Activated CD4-positive, alpha-beta T cell treated with anti-CD3 and anti-CD28 coated beads, Interleukin-10, Interleukin-2, amounts not matched to agents 100 ng/mL and 50 ng/mL, durations not matched to agents 16 hours and 8 hours (primary cell): ENCODE measurements around the gene DSCAML1.

Source experiments
- DNase-seq: peaks from one replicate; pipeline ENCODE4 v3.0.0-alpha.2; 2020

Gene DSCAML1

GRCh38 chr11:117538263-117539135, 258.5 kb downstream of the DSCAML1 start:
- no peak for DNase-seq

DNA sequence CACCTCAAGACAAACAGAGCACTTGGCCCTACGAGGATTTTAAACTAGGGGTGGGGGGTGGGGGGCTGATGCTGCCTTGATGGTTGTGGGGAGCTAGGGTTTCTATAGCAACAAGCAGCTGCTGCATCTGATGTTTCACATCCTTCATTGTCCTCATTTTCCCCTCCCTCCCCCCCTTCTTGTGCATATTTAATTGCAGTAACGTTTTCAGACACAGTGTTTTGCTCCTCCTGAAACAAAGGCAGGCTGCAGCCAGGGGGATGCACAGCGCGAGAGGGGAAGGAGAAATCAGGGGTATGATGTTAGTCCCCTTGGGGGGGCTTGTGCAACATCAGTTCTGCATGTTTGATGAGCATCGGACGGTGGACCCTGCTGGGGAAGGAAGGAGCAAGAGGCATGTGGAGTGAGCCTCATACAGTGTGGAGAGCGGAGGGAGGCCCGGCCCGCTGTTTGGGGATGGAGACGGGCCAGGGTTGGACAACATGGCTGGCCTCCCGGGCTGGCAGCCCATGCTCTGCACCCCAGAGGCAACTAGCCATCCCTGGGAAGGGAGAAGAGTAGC, 261.1 kb downstream of the DSCAML1 start:
- DNase-seq, result no peak

GRCh38 chr11:117535201-117535849, 261.7 kb downstream of the DSCAML1 start:
- DNase-seq, result no peak

GRCh38 chr11:117532568-117532967, 264.4 kb downstream of the DSCAML1 start:
- no peak for DNase-seq

DNA sequence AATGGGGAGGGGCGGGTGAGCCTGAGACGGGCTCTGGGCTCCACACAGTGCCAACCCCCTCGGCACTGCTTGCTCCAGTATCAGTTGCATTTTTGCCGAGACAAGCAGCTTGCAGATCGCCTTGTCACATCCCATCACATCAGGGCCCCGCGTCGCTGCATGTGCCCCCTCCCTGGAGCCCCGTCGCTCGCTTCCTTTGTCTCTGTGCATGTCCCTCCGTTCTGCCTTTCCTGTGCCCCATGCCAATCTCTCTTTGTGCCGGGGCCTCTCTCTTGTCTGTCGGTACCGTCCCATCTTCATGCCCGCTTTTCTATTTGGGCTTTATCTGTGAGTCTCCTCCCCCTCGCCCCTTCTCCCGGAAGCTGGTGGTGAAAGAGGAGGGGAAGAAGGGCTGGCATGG, 267.2 kb downstream of the DSCAML1 start:
- no peak for DNase-seq

DNA sequence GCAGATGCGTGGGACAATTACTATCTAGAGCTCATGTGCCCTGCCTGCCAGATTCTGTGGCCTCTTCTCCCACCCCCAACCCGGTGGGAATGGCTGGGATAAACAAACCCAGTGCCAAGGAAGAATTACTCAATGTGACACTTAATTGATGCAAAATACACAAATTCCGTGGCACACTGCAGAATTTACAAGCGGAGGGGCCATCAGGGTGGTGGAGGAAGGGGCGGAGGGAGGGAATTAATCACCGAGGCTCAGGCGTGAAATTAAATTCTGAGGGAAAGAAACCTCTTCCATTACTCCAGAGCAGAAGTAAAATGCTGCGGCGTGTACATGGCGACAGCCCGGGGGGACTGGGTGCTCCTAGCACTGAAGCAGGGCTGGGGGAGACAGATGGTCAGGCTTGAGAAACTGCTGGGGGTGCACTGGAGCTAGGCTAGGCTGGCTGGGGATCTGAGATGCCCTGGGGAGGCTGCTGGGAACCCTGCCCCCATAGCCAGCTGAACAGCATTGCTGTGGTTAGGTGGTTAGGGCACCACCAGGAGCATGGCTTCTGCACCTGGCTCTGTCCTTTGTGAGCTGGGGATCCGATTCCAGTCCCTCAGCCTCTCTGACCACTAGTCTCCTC, 268.8 kb downstream of the DSCAML1 start:
- no peak for DNase-seq

DNA sequence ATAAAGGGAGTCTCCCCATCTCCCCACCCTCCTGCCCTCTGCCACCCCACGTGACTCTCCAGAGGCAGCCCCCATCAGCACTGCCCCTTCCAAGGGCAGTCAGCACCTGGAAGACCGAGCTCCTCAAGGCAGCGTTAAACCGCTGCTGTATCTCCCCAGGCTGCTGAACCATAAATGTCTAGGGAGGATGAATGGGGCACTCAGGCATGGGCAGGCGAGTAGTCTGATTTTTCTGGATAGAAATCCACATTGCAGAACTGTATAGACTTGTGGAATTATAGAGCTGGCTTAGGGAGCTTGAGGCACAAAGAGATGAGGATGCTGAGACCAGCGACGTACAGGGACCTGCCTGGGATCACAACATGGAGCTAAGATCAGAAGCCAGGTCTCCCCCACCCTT, 269.7 kb downstream of the DSCAML1 start:
- no peak for DNase-seq

DNA sequence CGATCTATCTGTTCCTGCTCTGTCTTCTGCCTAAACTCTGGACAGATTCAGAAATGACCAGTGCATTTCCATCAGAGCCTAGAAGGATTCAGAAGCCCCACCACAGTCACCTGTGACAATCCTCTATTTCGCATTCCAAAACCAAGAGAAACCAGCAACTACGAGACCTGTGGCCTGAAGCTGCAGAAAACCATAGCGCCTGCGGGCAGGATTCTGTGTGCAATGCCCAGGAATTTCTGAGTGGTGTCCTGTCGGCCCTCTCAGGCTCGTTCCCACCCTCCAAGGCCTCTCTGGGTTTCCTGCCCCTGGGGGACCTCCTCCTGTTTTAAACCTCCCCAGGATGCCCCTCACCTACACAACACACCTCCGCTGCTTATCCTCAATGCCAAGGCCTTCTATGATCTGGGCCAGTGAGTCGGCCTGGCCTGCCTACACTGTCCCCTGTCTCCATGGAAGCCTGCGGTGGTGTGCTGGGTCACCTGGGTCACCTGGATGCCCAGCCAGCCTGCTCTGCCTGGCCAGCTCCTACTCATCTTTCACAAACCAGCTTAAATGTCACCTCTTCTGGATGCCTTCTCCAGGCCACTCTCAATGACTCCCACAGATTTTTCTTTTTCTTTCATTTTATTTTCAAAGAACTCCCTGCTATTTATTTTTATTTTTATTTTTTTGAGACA, 271.0 kb downstream of the DSCAML1 start:
- DNase-seq, result no peak

GRCh38 chr11:117524468-117525183, 272.4 kb downstream of the DSCAML1 start:
- DNase-seq, result no peak

DNA sequence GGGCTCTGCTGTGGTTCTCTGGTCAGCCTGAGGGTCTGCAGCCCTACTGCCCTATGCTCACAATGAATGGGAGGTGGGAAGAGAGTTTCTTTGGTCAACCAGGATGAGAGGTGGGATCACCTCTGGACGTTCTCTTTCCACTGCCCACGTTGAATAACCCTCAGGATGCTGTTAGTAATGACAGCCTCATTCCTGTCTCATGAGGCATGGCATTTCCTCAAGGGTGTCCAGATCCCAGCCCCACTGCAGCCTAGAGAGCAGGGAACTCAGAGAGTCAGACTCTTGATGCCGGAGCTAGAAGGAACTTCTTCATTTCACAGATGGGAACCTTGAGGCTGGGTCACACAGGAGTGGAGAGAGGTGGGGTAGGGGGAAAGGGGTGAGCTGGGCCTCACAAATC, 273.3 kb downstream of the DSCAML1 start:
- no peak for DNase-seq

DNA sequence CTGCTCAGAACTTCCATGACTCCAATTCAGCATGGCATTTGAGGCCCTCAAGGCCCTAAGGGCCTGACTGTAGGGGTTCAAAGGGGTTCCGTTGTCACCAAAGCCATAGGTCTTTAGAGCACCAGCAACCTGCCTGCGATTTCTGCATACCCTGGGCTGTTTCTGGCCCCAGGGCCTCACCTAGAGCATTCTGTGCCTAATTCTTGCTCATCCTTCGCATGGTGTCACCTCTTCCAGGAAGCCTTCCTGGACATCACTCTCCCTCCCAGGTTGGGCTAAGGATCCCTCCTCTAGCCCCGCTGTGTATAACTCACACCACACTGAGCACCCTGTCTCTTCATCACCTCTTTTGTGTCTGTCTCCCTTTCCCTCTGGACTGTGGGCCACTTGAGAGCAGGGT, 275.0 kb downstream of the DSCAML1 start:
- DNase-seq, result no peak

DNA sequence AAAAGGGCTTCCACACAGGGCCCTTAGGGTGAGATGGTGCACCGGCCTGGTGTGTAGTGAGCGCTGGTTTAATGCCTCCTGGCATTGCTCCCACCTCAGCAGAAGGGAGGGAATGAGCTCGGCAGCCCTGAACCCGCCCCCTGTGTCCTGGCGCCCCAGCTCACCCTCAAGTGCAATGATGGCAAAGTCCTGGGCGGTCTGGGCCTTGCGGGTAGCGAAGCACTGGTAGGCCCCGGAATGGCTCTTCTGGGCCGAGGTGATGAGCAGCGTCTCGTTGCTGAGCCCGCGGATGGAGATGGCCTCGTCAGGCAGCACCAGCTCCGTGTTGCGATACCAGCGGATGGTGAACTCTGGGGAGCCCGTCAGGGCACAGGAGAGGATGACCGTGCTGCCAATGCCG, 276.1 kb downstream of the DSCAML1 start:
- no peak for DNase-seq

- no peak for DNase-seq
Measured at GRCh38 chr11:117520201-117520600, 276.8 kb downstream of the DSCAML1 start.

DNA sequence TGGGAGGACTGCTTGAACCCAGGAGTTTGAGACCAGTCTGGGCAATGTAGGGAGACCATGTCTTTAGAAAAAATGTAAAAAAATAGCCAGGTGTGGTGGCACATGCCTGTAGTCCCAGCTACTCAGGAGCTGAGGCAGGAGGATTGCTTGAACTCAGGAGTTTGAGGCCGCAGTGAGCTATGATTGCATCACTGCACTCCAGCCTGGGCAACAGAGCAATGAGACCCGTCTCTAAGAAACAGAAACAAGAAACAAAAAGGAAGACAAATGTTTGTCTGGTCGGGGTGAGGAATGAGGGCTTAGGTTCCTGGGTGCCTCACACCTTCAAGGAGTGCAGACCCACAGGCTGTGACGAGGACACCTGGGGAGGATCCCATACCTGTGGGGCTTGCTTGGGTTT, 277.4 kb downstream of the DSCAML1 start:
- no peak for DNase-seq

DNA sequence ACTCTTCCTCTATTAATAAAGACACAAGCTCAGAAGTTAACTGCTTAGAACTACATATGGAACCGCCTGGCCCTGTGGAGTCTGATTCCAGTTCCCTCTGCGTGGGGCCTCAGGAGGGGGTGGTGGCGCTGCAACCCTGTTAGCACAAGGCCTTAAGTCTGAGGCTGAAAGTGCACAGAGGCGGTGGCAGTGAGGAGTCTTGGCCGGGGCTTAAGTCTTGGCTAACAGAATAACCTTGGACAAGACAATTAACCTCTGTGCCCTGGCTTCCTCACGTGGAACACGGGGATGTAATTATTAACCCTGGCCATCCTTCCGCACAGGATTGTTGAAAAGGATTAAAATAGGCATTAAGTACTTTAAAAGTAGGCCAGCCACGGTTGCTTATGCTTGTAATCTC, 277.8 kb downstream of the DSCAML1 start:
- no peak for DNase-seq

GRCh38 chr11:117518455-117518854, 278.6 kb downstream of the DSCAML1 start:
- no peak for DNase-seq

- DNase-seq, result no peak
Measured at GRCh38 chr11:117517097-117517496, 279.9 kb downstream of the DSCAML1 start.

- DNase-seq, result no peak
Measured at GRCh38 chr11:117515892-117516787, 280.9 kb downstream of the DSCAML1 start.

DNA sequence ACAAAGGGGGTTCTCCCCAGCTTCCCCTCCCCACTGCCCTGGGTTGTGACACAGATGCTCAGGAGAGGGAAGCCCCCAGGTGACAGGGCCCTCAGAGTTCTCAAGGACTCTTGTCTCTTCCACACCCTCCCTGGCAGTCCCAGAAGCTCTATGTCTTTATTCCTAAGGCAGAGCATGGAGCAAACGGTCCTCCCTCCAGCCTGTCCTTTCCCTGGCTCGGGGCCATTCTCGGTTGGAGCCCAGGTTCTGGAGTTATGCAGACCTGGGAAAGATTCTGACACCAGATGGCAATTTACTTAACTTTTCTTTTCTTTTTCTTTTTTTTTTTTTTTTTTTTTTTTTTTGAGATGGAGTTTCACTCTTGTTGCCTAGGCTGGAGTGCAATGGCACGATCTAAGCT, 282.8 kb downstream of the DSCAML1 start:
- DNase-seq, result no peak

- no peak for DNase-seq
Measured at GRCh38 chr11:117513666-117514065, 283.4 kb downstream of the DSCAML1 start.

DNA sequence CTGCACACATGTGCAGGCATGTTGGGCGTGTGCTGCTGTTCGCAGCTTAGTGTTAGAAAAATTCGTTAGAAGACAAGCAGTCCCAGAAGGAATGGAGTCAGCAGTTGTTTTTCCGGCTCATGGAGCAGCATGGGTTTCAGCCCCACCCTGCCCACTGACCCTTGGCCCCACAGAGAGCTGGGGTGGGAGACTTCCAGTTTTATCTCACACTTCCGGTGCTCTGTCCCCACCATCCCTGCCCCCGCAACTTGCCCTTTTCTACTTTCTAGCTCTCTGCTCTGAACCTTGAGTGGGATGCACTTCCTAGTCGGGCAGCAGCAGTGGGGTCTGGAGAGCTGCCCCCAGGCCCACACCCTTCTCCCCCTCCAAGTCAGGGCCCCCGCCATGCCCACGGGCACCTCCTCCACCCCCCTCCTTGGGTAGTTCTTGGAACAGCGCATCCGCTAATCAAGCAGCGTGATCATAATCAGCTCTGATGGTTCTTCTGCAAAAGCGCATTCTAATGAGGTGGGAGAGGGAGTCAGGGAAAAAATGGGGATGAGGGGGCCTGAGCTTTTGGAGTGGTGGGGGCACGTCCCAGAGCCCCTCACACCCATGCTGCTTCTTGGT, 285.0 kb downstream of the DSCAML1 start:
- no peak for DNase-seq
